ENCODE results near the gene C17orf58.

- TF ChIP-seq POLR2AphosphoS5 (IDR thresholded peaks at IDR 0.05) (no peak), CTCF (IDR thresholded peaks at IDR 0.05) (no peak), POLR2A (IDR thresholded peaks at IDR 0.05) (no peak)
Measured at GRCh38 chr17:68033636-68034451, 37.6 kb upstream of the C17orf58 start.
